GM12878 (cell line): ENCODE measurements around the gene SH2B3. TPM values are rescaled to one million over a fixed set of nuclear protein-coding genes. Genes with fewer than 3 reads are reported as not detected.

Experiments used
- ATAC-seq: fragments of 200-7000 bp; cut with Tn5 transposase; 3 replicates; pipeline ENCODE4 v1.9.1; 2020; ENCODE audit warnings: mild to moderate bottlenecking, moderate library complexity
- BruUV-seq: library from RNA; stranded (reverse); fragments of 400-500 nt; replicated peaks from 2 replicates; lab custom pipeline; 2021; lab: Mats Ljungman, UMichigan
- CTCF ChIA-PET: fragments of 300-600 bp; sonication (Branson Sonifier 250); formaldehyde crosslinking; extraction: SDS; loops from one replicate; lab custom pipeline; 2021; ENCODE audit warnings: inconsistent platforms; lab: Yijun Ruan, JAX
- POLR2A ChIA-PET: fragments of 350-600 bp; formaldehyde crosslinking; extraction: SDS; loops from one replicate; lab custom pipeline; 2021; ENCODE audit warnings: inconsistent platforms; lab: Charles Lee
- RAD21 ChIA-PET: fragments of 300-600 bp; sonication (Branson Sonifier 250); formaldehyde crosslinking; loops from one replicate; lab custom pipeline; 2023; ENCODE audit warnings: antibody characterized with exemption; ENCODE audit not compliant: unreplicated experiment; lab: Charles Lee
- SMC1A ChIA-PET: fragments of 300-600 bp; sonication (Branson Sonifier 250); formaldehyde crosslinking; loops from one replicate; lab custom pipeline; 2023; ENCODE audit not compliant: unreplicated experiment, uncharacterized antibody; lab: Charles Lee
- DNase-seq: peaks from one replicate; pipeline ENCODE4 v3.0.0-alpha.2; 2011; ENCODE audit warnings: low read depth, low spot score
- FAIRE-seq: peaks from 3 replicates; lab custom pipeline; 2011; peaks lifted over from hg19 to GRCh38; lab: Jason Lieb, UNC
- H2AFZ ChIP-seq: 2 replicates; pipeline ENCODE4 v1.6.0; 2011; ENCODE audit warnings: low read depth, low read length, control low read depth; ENCODE audit not compliant: control insufficient read depth
- H3K27ac ChIP-seq: 2 replicates; pipeline ENCODE4 v1.5.1; 2011; ENCODE audit warnings: control low read depth; ENCODE audit not compliant: control insufficient read depth, insufficient read depth
- H3K27me3 ChIP-seq, 2 experiments: replicated peaks in 1 of 2; 2 replicates each; pipeline versions ENCODE4 v1.6.0 to v1.6.1; 2011; ENCODE audit warnings: low read length in 1 of 2; ENCODE audit not compliant: control insufficient read depth in 2 of 2, insufficient read depth in 2 of 2
- H3K36me3 ChIP-seq, 2 experiments: 2 replicates each; pipeline ENCODE4 v1.5.1; 2011; ENCODE audit warnings: low read length in 1 of 2; ENCODE audit not compliant: control insufficient read depth in 2 of 2, insufficient read depth in 2 of 2
- H3K4me1 ChIP-seq: 2 replicates; pipeline ENCODE4 v1.6.1; 2011; ENCODE audit warnings: mild to moderate bottlenecking, low read length, moderate library complexity, mixed read lengths; ENCODE audit not compliant: control insufficient read depth, insufficient read depth
- H3K4me2 ChIP-seq: 2 replicates; pipeline ENCODE4 v1.6.0; 2011; ENCODE audit warnings: control low read depth; ENCODE audit not compliant: control insufficient read depth, insufficient read depth
- H3K4me3 ChIP-seq: fragments of 200-600 bp; sonication (generic); 2 replicates; pipeline ENCODE4 v1.5.1; 2016
- H3K79me2 ChIP-seq: 2 replicates; pipeline ENCODE4 v1.6.0; 2011; ENCODE audit warnings: low read length; ENCODE audit not compliant: control insufficient read depth, insufficient read depth
- H3K9ac ChIP-seq: 2 replicates; pipeline ENCODE4 v1.8.0; 2011; ENCODE audit warnings: low read length, control low read depth, mixed read lengths; ENCODE audit not compliant: control insufficient read depth, insufficient read depth
- H3K9me3 ChIP-seq: replicated peaks from 3 replicates; pipeline ENCODE4 v1.5.1; 2011; ENCODE audit warnings: mild to moderate bottlenecking, low read length; ENCODE audit not compliant: control insufficient read depth, insufficient read depth
- H4K20me1 ChIP-seq: 2 replicates; pipeline ENCODE4 v1.6.0; 2011; ENCODE audit not compliant: control insufficient read depth, insufficient read depth
- ATF2 ChIP-seq: IDR thresholded peaks from 2 replicates; pipeline ENCODE4 v1.6.1; 2012; ENCODE audit warnings: low read length, inconsistent platforms
- CREM ChIP-seq: IDR thresholded peaks from 2 replicates; pipeline ENCODE4 v1.6.1; 2014; ENCODE audit warnings: antibody characterized with exemption, low read depth
- MTA3 ChIP-seq: IDR thresholded peaks from 2 replicates; pipeline ENCODE4 v1.6.1; 2012; ENCODE audit warnings: low read length, inconsistent platforms, borderline replicate concordance
- NKRF ChIP-seq: fragments of 450-650 bp; conservative IDR thresholded peaks from 2 replicates; pipeline ENCODE4 v1.6.1; 2017; ENCODE audit warnings: mild to moderate bottlenecking, moderate library complexity
- RB1 ChIP-seq: fragments of 450-650 bp; formaldehyde crosslinking; IDR thresholded peaks from 2 replicates; pipeline ENCODE4 v1.6.1; 2017; ENCODE audit warnings: mild to moderate bottlenecking, borderline replicate concordance
- REST ChIP-seq: IDR thresholded peaks from 2 replicates; pipeline ENCODE4 v1.6.1; 2012; ENCODE audit warnings: mild to moderate bottlenecking, low read depth, low read length
- WGBS: methylation state at CpG from one replicate; pipeline ENCODE4 v1.1.6; 2016; ENCODE audit warnings: low lambda C conversion rate; ENCODE audit not compliant: insufficient replicate concordance, insufficient coverage; ENCODE audit errors: missing lambda C conversion rate; 5-methylcytosine and 5-hydroxymethylcytosine counted together
- in situ Hi-C: fragments of 300-500 bp; cut with MboI; formaldehyde crosslinking; loops from 9 replicates; pipeline ENCODE4 v1.14.3; 2018; ENCODE audit warnings: mixed read lengths
- intact Hi-C: fragments of 100-400 bp; cut with micrococcal nuclease; formaldehyde crosslinking; loops from one replicate; pipeline ENCODE4 v1.14.2; 2022; ENCODE audit not compliant: unreplicated experiment
- polyA plus RNA-seq, 11 experiments: library from polyadenylated mRNA; depleted of rRNA in 4 of 11; unstranded in 6 of 11; stranded (reverse) in 5 of 11; fragments of >200 nt; fragmentation: Nextera tagmentation in 4 of 11; fragmentation: Illumina TruSeq in 1 of 11; extraction: Ambion mirVana in 4 of 11; extraction: Trizol in 1 of 11; gene quantifications; 1 replicate in 1 of 11; 2 replicates in 10 of 11; pipeline versions ENCODE4 v1.2.1 to v1.2.3, GENCODE V29; 2011 to 2016; ENCODE audit warnings: inconsistent platforms in 2 of 11, missing spikeins in 2 of 11, low read depth in 1 of 11
- total RNA-seq, 4 experiments: library from RNA; depleted of rRNA in 3 of 4; stranded (reverse); fragments of >200 nt in 3 of 4; fragmentation: Illumina TruSeq in 1 of 4; extraction: Trizol in 1 of 4; gene quantifications; 2 replicates each; pipeline versions ENCODE4 v1.2.1 to v1.2.3, GENCODE V29; 2013 to 2021

Gene SH2B3
- total and polyA plus RNA-seq, 10 of the 15 experiments (the other 5 are each of a cell fraction or from before 2014, with no cell fraction given) = 5.8 to 46.4 (median 23.3) TPM

- CTCF ChIA-PET = interaction anchor here (1.0 kb wide), 1 partner anchor 38 kb away, joined by 3 read pairs; no protein-coding TSS in a partner anchor
- Histone ChIP-seq H3K9ac (no peak overlapping the region), H3K4me3 (no peak overlapping the region), H3K36me3 (no peaks in the 10 kb centered on the region), H3K4me1 (peaks cover 7% of the 10 kb centered on the region), H4K20me1 (no peaks in the 10 kb centered on the region), H2AFZ (no peak overlapping the region), H3K27me3 (no peaks in the 10 kb centered on the region; a peak in 1 of 4 replicates), H3K4me2 (no peak overlapping the region), H3K79me2 (no peaks in the 10 kb centered on the region), H3K27ac (no peak overlapping the region), H3K9me3 (no peaks in the 10 kb centered on the region)
- in situ Hi-C loops (no loop called here), intact Hi-C loops (no loop called here)
- no peak for FAIRE-seq
- RAD21 ChIA-PET = no interaction called here
- DNase-seq = no peak
- ATAC-seq = no peak; the same call in 2 of the 3 replicates
- BruUV-seq = no TSS peak
- SMC1A ChIA-PET = no interaction called here
- POLR2A ChIA-PET = interaction anchor here (0.6 kb wide), 1 partner anchor 952 kb away, joined by 3 read pairs; no protein-coding TSS in a partner anchor
- WGBS = 37% methylated on average over 11 of the region's 11 CpGs
- no peak for TF ChIP-seq ATF2
- no peak for TF ChIP-seq MTA3
- TF ChIP-seq CREM = no peak
- no peak for TF ChIP-seq NKRF
- no peak for TF ChIP-seq RB1
- no peak for TF ChIP-seq REST
Observed at GRCh38 chr12:111359231-111359913, 46.4 kb upstream of the SH2B3 start.
